HG03571 (cell line): ENCODE data around the gene SHISAL2B.
"Not testable (repeated sequence)": the region's sequence is repeated elsewhere in the genome, so short reads cannot be mapped to it uniquely, and the experiment has no call there.

Experiments
- ATAC-seq: cut with Tn5 transposase; IDR thresholded peaks from one replicate; pipeline ENCODE4 v1.9.1; 2021; ENCODE audit not compliant: unreplicated experiment

SHISAL2B gene

GRCh38 chr5:64696414-64696813 lies 6.1 kb downstream of the SHISAL2B start:
- not testable (repeated sequence) for ATAC-seq

DNA sequence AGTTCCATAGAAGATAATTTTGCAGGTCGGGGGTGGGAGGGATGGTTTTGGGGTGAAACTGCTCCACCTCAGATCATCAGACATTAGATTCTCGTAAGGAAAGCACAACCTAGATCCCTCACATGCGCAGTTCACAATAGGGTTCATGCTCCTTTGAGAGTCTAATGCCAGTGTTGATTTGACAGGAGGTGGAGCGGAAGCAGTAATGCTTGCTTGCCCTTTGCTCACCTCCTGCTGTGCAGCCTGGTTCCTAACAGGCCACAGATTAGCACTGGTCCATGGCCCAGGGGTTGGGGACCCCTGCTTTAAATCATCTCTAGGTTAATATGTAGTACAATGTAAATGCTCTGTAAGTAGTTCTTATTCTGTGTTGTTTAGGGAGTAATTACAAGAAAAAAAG lies 10.5 kb downstream of the SHISAL2B start:
- ATAC-seq: no peak

DNA sequence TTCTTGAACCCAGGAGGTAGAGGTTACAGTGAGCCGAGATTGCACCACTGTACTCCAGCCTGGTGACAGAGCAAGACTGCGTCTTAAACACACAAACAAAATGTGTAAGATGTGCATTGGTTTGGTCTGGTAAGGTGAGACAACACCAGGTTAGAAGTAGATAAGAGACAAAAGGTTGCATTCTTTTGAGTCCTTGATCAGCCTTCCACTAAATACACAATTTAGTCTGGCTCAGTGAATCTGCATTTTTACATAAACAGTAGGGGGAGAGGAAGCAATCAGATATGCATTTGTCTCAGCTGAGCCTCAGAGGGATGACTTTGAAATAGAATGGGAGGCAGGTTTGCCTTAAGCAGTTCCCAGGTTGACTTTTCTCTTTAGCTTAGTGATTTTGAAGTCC lies 15.8 kb downstream of the SHISAL2B start:
- not testable (repeated sequence) for ATAC-seq

DNA sequence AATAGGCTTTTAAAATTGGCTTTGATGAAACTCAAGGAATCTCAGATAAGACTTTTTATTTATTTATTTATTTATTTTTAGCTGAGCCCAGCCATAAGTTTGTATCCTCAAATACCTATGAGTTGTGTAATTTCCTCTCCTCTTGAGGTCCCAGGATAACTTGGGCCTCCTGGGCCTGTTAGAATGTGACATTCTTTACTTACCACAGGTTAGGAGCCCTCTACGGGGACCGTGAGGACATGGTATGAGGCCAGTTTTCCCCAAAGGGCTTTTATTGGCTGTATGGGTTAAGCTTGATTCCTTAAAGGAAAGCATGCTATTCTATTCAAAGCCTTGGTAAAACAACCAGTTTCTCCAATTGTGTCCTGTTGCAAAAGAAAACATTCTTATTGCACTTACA lies 16.9 kb downstream of the SHISAL2B start:
- ATAC-seq: no peak

DNA sequence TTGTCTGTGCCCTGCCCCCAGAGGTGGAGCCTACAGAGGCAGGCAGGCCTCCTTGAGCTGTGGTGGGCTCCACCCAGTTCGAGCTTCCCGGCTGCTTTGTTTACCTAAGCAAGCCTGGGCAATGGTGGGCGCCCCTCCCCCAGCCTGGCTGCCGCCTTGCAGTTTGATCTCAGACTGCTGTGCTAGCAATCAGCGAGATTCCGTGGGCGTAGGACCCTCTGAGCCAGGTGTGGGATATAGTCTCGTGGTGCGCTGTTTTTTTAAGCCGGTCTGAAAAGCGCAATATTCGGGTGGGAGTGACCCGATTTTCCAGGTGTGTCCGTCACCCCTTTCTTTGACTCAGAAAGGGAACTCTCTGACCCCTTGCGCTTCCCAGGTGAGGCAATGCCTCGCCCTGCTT lies 24.2 kb downstream of the SHISAL2B start:
- ATAC-seq: not testable (repeated sequence)

- no peak for ATAC-seq
These were observed 32.3 kb downstream of the SHISAL2B start for GRCh38 chr5:64722588-64722987.

DNA sequence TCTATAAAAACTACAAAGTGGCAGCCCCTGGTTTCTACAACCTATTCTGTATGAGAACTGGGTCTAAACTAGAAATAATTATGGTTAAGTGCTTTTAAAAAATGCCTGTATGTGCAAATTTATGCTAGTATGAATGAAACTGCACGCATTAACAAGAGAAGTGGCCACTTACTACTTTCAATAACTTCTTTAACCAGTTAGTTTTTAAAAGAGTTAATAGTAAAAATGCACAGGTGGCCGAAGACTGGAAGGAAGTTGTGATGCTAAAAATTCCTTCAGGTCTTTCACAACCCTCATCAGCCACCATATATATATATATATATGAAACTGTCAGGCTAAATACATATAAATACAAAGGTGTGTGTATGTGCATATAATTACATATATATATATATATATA lies 36.8 kb downstream of the SHISAL2B start:
- ATAC-seq: no peak

GRCh38 chr5:64742411-64742810 lies 52.1 kb downstream of the SHISAL2B start:
- ATAC-seq: no peak

DNA sequence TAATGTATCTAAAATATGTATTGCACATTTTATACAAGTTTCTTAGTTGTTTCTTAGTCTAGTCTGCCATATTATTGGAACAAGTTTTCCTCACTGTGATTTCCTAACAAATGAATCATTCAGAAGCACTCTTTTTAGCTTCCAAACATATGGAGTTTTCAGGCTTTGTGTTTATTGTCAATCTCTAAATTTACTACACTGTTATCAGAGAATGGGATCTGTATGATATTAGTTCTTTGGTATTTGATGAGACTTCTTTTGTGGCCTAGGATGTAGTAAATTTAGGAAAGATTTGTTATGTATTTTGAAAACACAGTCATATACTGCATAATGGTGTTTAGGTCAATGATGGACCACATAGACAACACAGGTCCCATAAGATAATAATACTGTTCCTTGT lies 52.5 kb downstream of the SHISAL2B start:
- no peak for ATAC-seq

DNA sequence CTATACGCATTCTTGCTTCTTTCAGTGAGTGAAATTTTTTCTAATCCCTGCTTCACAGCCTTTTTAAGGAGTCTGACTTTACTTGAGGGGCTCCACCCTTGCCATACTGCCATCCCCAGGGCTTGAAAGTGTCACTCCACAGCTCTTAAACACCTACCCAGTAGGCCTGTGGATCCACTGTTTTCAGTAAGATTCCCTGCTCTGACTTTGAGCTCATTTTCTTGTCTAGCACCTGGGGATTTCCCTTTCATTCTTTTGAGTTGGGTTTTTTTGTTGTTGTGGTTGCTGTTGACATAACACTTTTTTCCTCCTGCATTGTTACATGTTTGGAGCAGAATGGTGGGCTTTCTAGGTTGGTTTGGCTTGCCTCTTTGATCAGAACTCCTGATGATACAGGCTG lies 54.6 kb downstream of the SHISAL2B start:
- ATAC-seq: no peak

GRCh38 chr5:64746446-64746845 lies 56.1 kb downstream of the SHISAL2B start:
- ATAC-seq: no peak

- no peak for ATAC-seq
These were observed 59.1 kb downstream of the SHISAL2B start for GRCh38 chr5:64749385-64749784.

DNA sequence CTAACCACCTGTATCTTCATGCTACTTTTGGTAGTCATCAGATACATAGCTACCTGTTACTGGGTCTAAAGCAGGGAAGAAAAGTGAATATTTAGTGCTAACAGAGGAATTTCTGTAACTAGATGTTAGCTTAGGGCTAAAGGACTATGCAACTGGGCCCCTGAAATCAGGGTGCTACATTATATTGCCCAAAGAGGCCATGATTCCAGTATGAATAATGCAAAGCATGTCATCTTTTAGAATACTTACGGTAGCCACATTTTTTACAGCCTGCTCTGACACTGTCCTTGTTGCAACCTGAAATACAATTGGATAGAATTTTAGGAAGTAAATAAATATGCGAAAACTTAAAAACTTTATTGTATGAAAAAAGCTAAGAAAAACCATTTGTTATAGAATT lies 63.8 kb downstream of the SHISAL2B start:
- no peak for ATAC-seq

DNA sequence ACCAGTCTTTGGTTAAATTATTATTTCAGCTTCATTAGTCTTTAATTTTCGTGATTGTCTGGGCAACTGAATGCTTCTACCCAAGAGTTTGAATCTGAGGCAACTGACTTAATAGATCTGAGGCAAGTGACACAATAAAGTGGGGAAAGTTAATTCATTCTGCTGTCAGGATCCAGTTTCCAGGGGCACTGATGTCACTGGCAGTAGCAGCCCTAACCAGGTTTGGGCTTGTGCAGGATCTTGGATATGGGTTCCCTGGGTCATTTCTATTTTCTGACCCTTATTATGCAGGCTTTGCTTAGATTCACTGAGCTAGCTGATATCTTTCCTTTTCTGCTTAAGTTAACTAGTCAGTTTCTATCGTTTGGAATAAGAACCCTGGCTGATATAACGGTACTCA lies 68.6 kb downstream of the SHISAL2B start:
- no peak for ATAC-seq

DNA sequence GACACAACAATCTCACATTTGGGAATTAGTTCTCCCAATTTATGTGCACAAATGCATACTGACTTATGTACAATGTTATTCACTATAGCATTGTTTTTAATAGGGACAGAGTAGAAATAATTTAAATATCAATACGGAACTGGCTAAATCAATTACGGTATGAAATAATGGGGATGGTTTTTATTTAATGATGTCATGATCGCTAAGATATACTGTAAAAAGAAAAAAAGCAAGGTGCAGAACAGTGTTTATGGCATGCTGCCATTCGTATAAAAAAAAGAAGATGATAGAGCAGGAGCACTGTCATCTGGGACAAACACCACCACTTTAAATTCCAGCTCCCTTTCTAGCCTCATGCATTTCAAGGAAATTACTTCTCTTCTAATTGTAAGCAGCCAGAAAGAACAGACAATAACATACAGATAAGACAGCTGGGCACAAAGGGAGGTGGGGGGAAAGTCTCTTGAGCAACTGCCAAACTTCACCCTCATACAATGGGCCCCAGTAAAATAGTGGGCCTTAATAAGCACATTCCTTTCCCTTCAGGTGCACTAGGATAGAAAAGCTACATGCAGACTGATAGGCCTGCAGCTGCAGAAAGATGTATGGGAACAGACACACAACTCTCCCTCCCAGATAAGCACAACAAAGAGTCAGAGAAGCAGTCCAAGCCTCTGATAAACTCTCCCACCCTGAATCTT lies 69.8 kb downstream of the SHISAL2B start:
- ATAC-seq: no peak

GRCh38 chr5:64763948-64764503 lies 73.7 kb downstream of the SHISAL2B start:
- ATAC-seq: no peak

- ATAC-seq: no peak
These were observed 75.7 kb downstream of the SHISAL2B start for GRCh38 chr5:64765804-64766504.

DNA sequence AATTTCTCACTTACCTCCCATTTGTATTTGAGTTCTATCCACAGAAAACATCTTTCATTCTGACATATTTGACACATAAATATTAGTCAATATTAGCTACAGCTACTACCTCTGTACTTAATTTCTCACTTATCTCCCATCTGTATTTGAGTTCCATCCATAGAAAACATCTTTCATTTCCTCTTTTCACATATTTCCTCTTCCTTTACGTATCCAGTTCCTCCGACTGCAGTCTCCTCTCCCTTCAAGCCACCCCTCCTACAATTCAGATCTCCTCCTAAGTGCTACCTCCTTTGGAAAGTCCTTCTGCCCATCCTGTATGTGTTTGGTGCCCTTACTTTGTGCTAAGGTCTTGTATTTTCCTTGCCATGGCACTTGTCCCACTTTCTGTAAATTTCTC lies 76.6 kb downstream of the SHISAL2B start:
- no peak for ATAC-seq
